Common myeloid progenitor, CD34-positive (primary cell): ENCODE results near the gene FAM107B.

Source experiments
- CTCF ChIA-PET: fragments of 350-600 bp; sonication (Branson Sonifier 250); formaldehyde crosslinking; loops from one replicate; lab custom pipeline; 2021; ENCODE audit warnings: antibody characterized with exemption; lab: Charles Lee
- POLR2A ChIA-PET: fragments of 350-600 bp; sonication (Branson Sonifier 250); formaldehyde crosslinking; loops from one replicate; lab custom pipeline; 2021; ENCODE audit warnings: antibody characterized with exemption; lab: Charles Lee
- DNase-seq, 3 donors: peaks; one replicate each; pipeline versions ENCODE4 v3.0.0 to v3.0.0-alpha.2; 2013
- H3K27ac ChIP-seq, 2 experiments: 1 replicate in 1 of 2; 2 replicates in 1 of 2; pipeline ENCODE4 v1.7.0; 2013; ENCODE audit warnings: inconsistent platforms in 2 of 2, low read length in 2 of 2, mild to moderate bottlenecking in 2 of 2, low read depth in 1 of 2, moderate library complexity in 1 of 2; ENCODE audit not compliant: severe bottlenecking in 2 of 2, insufficient read depth in 1 of 2, poor library complexity in 1 of 2
- H3K27me3 ChIP-seq, 5 experiments: replicated peaks in 2 of 5; 1 replicate in 3 of 5; 2 replicates in 2 of 5; pipeline versions ENCODE4 v1.6.1 to v1.7.0; 2013; ENCODE audit warnings: low read length in 4 of 5, mild to moderate bottlenecking in 2 of 5, moderate library complexity in 2 of 5, inconsistent platforms in 1 of 5; ENCODE audit not compliant: insufficient read depth in 5 of 5, control insufficient read depth in 4 of 5
- H3K36me3 ChIP-seq, 4 experiments: 1 replicate in 2 of 4; 2 replicates in 2 of 4; pipeline versions ENCODE4 v1.6.1 to v1.7.0; 2013; ENCODE audit warnings: low read length in 3 of 4, control low read depth in 1 of 4, mild to moderate bottlenecking in 1 of 4; ENCODE audit not compliant: control insufficient read depth in 4 of 4, insufficient read depth in 4 of 4
- H3K4me1 ChIP-seq, 4 experiments: 1 replicate in 3 of 4; 2 replicates in 1 of 4; pipeline versions ENCODE4 v1.6.1 to v1.7.1; 2013; ENCODE audit warnings: low read length in 3 of 4, mild to moderate bottlenecking in 3 of 4, control low read depth in 1 of 4, inconsistent platforms in 1 of 4, moderate library complexity in 1 of 4; ENCODE audit not compliant: control insufficient read depth in 4 of 4, insufficient read depth in 4 of 4; ENCODE audit errors: control extremely low read depth in 1 of 4
- H3K4me3 ChIP-seq, 7 experiments: 1 replicate in 4 of 7; 2 replicates in 3 of 7; pipeline versions ENCODE4 v1.5.1 to v1.7.0; 2013; ENCODE audit warnings: mild to moderate bottlenecking in 7 of 7, low read length in 6 of 7, moderate library complexity in 6 of 7, inconsistent platforms in 2 of 7, low read depth in 2 of 7, control low read depth in 1 of 7; ENCODE audit not compliant: insufficient read depth in 4 of 7, control insufficient read depth in 1 of 7; ENCODE audit errors: extremely low read depth in 1 of 7
- H3K9me3 ChIP-seq, 5 experiments: 1 replicate in 4 of 5; 2 replicates in 1 of 5; pipeline versions ENCODE4 v1.6.1 to v1.7.1; 2013; ENCODE audit warnings: low read length in 4 of 5, mild to moderate bottlenecking in 2 of 5, inconsistent platforms in 1 of 5, low read depth in 1 of 5, moderate library complexity in 1 of 5; ENCODE audit not compliant: control insufficient read depth in 4 of 5, insufficient read depth in 2 of 5; ENCODE audit errors: control extremely low read depth in 1 of 5
- WGBS: methylation state at CpG from one replicate; pipeline ENCODE4 v1.1.5; 2013; ENCODE audit not compliant: insufficient coverage; 5-methylcytosine and 5-hydroxymethylcytosine counted together

FAM107B gene

DNA sequence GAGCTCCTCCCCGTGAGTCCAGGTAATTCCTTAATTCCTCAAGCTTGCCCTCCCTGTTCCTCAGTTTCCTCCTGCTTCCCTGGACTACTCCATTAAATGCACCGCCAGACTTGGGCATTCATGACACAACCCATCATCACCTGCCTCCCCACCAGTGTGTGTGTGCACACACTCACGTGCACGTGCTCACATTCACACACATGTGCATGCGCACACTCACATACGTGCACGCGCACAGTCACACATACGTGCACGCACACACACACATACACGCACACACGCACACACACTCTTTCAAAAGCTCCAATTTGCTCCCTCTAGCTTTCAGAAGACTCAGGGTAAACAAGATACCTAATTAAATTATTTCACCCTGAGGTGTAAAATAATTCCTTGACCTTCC, 216.7 kb downstream of the FAM107B start:
- ChIA-PET CTCF (interaction anchor here (1.0 to 2.2 kb wide), 3 partner anchors 9 to 63 kb away, joined by 3 to 8 read pairs (median 5); no protein-coding TSS in a partner anchor), POLR2A (no interaction called here)
- 97% methylated on average over 12 of the region's 12 CpGs for WGBS
- no peaks in the 10 kb centered on the region for H3K36me3 ChIP-seq
- H3K27me3 ChIP-seq, result no peaks in the 10 kb centered on the region
- no peaks in the 10 kb centered on the region for H3K9me3 ChIP-seq
- no peak for DNase-seq
- no peak overlapping the region for H3K4me3 ChIP-seq
- H3K27ac ChIP-seq, result no peak overlapping the region
- H3K4me1 ChIP-seq, result peaks cover 30 to 78% (median 43%) of the 10 kb centered on the region in 4 experiments

DNA sequence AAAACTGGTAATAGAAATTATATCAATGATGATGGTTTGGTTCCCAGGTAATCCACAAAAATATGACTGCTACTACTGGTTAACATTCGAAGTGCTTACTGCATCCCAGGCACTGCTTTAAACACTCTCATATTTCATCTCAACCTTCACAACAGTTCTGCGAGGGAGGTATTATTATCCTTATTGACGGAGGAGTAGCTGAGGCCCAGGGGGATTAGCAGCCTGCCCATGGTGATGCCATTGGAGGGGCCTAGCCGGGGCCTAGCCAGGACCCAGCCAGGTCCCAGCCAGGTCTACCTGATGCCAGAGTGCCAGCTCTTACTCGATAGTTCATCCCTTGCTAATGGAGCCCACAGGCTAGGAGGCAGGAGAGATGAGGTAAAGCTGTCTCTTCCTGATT, 217.1 kb downstream of the FAM107B start:
- H3K4me1 ChIP-seq, result peaks cover 30 to 78% (median 39%) of the 10 kb centered on the region in 4 experiments

DNA sequence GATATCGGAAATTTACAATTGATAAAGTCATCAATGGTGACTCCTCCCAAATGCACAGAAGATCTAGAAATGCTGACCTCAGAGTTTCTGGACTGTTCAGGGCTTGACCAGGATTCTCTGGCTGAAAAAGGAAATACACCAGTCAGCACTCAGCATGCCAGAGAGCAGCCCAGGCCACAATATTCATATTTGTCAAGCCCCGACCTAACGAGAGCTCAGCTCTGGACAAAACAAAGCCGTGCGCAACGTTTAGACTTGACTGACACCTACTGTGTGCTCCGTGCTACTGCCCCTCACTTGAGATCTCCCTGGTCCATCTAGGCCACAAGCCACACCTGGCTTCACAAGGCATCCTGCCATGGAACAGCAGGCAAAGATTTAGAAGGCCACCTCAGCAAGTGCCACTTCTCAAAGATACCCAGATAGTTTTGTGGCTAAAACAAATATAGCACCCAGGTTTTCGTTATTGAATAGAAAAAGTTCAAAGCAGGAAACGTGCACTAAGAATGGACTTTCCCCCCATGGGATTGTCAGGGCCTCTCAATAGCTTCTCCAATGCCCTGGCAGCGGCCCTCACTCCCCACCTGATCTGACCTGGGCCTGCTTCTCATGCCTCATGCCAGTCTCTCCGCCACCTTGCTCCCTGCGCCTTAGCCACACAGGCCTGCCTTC, 218.3 kb downstream of the FAM107B start:
- H3K9me3 ChIP-seq, result no peaks in the 10 kb centered on the region
- peaks cover 0 to 5% (median 0%) of the 10 kb centered on the region in 5 experiments for H3K27me3 ChIP-seq
- no peak for DNase-seq
- CTCF ChIA-PET, result interaction anchor here (1.2 to 2.2 kb wide), 2 partner anchors 9 to 19 kb away, joined by 4 to 8 read pairs; no protein-coding TSS in a partner anchor
- POLR2A ChIA-PET, result no interaction called here
- 80% methylated on average over 12 of the region's 12 CpGs for WGBS
- peaks cover 0 to 3% (median 0%) of the 10 kb centered on the region in 4 experiments for H3K36me3 ChIP-seq
- no peak overlapping the region for H3K4me3 ChIP-seq
- H3K4me1 ChIP-seq, result peaks cover 25 to 77% (median 30%) of the 10 kb centered on the region in 4 experiments
- H3K27ac ChIP-seq, result no peak overlapping the region

More for the DNA sequence above, 217.1 kb downstream of the FAM107B start:
- H3K27ac ChIP-seq, result no peak overlapping the region
- POLR2A ChIA-PET, result no interaction called here
- no peaks in the 10 kb centered on the region for H3K36me3 ChIP-seq
- peaks cover 0 to 2% (median 0%) of the 10 kb centered on the region in 5 experiments for H3K27me3 ChIP-seq
- CTCF ChIA-PET, result interaction anchor here (1.0 to 2.2 kb wide), 2 partner anchors 20 to 64 kb away, joined by 3 to 8 read pairs; no protein-coding TSS in a partner anchor
- no peak overlapping the region for H3K4me3 ChIP-seq
- no peak for DNase-seq
- 98% methylated on average over 4 of the region's 5 CpGs for WGBS
- H3K9me3 ChIP-seq, result no peaks in the 10 kb centered on the region

DNA sequence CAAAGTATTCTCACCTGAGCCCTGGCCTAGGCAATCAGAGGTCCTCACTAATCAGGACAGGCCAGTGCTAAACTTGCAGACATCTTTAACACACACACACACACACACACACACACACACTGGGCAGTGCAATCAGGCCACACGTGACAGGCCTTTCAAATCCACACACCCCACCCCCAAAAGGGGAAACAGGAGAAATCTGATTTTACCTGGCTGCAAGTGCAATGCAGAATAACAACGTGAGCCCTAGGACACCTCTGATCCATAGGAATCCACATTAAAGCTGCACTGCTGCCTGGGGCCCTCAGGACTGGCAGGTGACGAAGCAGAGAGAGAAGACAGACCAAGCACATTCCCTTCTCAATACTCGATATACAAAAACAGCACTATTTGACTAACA, 218.9 kb downstream of the FAM107B start:
- Histone ChIP-seq H3K4me1 (peaks cover 18 to 71% (median 27%) of the 10 kb centered on the region in 4 experiments), H3K9me3 (no peaks in the 10 kb centered on the region), H3K27ac (no peak overlapping the region), H3K36me3 (peaks cover 0 to 3% (median 0%) of the 10 kb centered on the region in 4 experiments), H3K4me3 (no peak overlapping the region), H3K27me3 (peaks cover 0 to 5% (median 0%) of the 10 kb centered on the region in 5 experiments)
- POLR2A ChIA-PET, result no interaction called here
- CTCF ChIA-PET, result interaction anchor here (1.2 to 2.2 kb wide), 2 partner anchors 8 to 18 kb away, joined by 4 to 8 read pairs; no protein-coding TSS in a partner anchor
- no peak for DNase-seq
- WGBS, result 93% methylated on average over 3 of the region's 4 CpGs

DNA sequence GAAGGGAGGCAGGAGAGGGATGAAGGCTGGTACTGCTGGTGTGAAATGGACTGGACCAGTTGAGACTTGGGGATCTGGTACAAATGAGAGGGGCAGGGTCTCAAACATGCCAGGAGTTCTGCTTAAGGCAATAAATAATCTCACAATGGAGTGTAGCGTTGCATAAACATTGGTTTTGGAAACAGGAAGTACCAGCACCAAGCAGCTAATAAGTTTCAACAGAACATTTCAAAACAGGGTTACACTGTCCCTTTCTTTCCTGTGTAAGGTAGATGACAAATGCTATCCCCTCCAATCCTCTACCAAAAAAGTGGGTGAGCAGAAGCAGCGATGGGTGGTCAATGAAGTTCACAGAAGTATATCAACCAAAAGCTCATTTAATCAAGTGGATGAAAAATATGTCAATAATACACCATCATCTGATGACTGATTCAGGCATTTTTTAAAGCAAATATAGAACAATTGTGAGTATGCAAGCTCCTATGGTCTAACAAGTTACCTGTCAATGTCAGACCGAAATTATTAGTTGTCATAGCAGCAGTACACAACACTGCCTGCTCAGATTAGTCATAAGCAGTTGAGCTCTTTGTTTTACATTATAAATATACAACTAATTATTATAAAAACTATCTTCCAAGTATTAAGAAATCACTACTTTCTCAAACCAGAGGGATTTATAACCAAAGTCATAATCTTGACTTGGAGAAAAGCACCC, 220.0 kb downstream of the FAM107B start:
- peak in 2 of 3 donors; percentile 62 to 79 for DNase-seq
- no CpG with 5 or more reads among the region's 3 CpGs for WGBS
- POLR2A ChIA-PET, result interaction anchor here (1.0 kb wide), 1 partner anchor 15 kb away, joined by 3 read pairs; no protein-coding TSS in a partner anchor
- peaks cover 18 to 61% (median 23%) of the 10 kb centered on the region in 4 experiments for H3K4me1 ChIP-seq
- H3K4me3 ChIP-seq, result peak overlapping the region in 2 of 7 experiments; percentile 8 to 44
- H3K27me3 ChIP-seq, result peaks cover 0 to 12% (median 0%) of the 10 kb centered on the region in 5 experiments
- peak overlapping the region in 1 of 2 experiments; percentile 31 for H3K27ac ChIP-seq
- peaks cover 0 to 8% (median under 1%) of the 10 kb centered on the region in 4 experiments for H3K36me3 ChIP-seq
- no peaks in the 10 kb centered on the region for H3K9me3 ChIP-seq
- CTCF ChIA-PET, result interaction anchor here (0.9 to 4.4 kb wide), 4 partner anchors 9 to 17 kb away, joined by 3 to 18 read pairs (median 10); no protein-coding TSS in a partner anchor

DNA sequence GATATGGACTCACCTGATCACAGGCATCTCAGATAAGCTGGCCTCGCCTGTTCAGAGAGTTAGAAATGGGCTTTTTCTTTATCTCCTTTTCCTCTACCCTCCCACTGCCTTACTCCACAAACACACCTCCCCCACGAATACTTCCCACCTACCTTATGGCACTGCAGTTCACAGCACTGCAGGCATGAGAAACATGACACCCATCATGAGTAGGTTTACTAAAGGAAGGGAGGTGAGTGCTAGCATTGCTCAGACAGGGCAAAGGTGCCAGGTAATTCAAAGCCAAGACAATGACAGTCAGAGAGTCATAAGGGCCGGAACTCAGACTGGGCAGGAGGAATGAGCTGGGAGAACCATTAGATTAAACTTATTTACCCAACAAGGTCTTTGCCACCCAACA, 220.6 kb downstream of the FAM107B start:
- Histone ChIP-seq H3K36me3 (peaks cover 0 to 8% (median 1%) of the 10 kb centered on the region in 4 experiments), H3K9me3 (no peaks in the 10 kb centered on the region), H3K4me3 (peak overlapping the region in 2 of 7 experiments; percentile 8 to 44), H3K27me3 (peaks cover 0 to 16% (median 0%) of the 10 kb centered on the region in 5 experiments), H3K4me1 (peaks cover 18 to 60% (median 24%) of the 10 kb centered on the region in 4 experiments), H3K27ac (peak overlapping the region in 1 of 2 experiments; percentile 31)
- DNase-seq, result no peak
- ChIA-PET CTCF (interaction anchor here (0.9 to 4.4 kb wide), 4 partner anchors 9 to 17 kb away, joined by 3 to 18 read pairs (median 10); no protein-coding TSS in a partner anchor), POLR2A (interaction anchor here (1.0 kb wide), 1 partner anchor 15 kb away, joined by 3 read pairs; no protein-coding TSS in a partner anchor)
- no CpG with 5 or more reads among the region's 3 CpGs for WGBS
